ENCODE measurements around the gene RALBP1. TPM values are rescaled to one million over a fixed set of nuclear protein-coding genes. Genes with fewer than 3 reads are reported as not detected.

The RALBP1 gene
- total and polyA plus RNA-seq, 3 donors from 2014 or later: 23.6 to 59.8 (median 46.3) TPM

- Histone ChIP-seq H3K27me3 (no peaks in the 10 kb centered on the region), H3K36me3 (ENCODE audit: low read depth, missing control alignments) (no peaks in the 10 kb centered on the region), H3K27ac (no peak overlapping the region), H3K4me3 (no peak overlapping the region), H3K4me1 (no peaks in the 10 kb centered on the region), H3K9me3 (no peaks in the 10 kb centered on the region)
- DNase-seq: no peak
- intact Hi-C loops (cut with DNase I; ENCODE audit: low total_unique reads): no loop called here
- TF ChIP-seq POLR2A (IDR thresholded peaks at IDR 0.05) (no peak), CTCF (IDR thresholded peaks at IDR 0.05) (peak; percentile 53 to 75 (median 68))
- WGBS, 2 donors: 83% methylated on average over 4 of the region's 4 CpGs
Measured at GRCh38 chr18:9516437-9517064, 41.2 kb downstream of the RALBP1 start.

DNA sequence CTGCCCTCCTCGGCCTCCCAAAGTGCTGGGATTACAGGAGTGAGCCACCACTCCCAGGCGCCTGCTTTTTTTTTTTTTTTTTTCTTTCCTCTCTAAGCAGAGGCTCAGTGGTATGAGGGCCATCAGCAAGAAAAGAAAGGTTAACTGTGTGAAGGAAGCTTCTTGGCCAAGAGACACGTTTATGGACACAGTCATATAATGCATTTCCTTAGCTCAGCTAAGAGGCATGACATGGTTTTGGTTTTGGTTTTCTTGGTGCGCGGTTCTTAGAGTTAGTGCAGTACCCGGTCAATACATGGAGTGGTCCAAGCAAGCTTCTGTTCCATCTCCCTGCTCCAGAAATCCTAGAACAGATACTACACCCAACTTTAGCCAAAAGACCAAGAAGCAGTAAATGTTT is 42.6 kb downstream of the RALBP1 start:
- Histone ChIP-seq H3K36me3 (ENCODE audit: low read depth, missing control alignments) (no peaks in the 10 kb centered on the region), H3K27ac (no peak overlapping the region), H3K4me1 (no peaks in the 10 kb centered on the region), H3K27me3 (no peaks in the 10 kb centered on the region), H3K9me3 (no peaks in the 10 kb centered on the region), H3K4me3 (no peak overlapping the region)
- TF ChIP-seq CTCF (IDR thresholded peaks at IDR 0.05) (no peak), POLR2A (IDR thresholded peaks at IDR 0.05) (no peak)
- intact Hi-C loops (cut with DNase I; ENCODE audit: low total_unique reads): no loop called here
- no peak for DNase-seq
- WGBS, 2 donors: 76 to 87% methylated on average over 6 of the region's 6 CpGs

GRCh38 chr18:9519399-9519798 is 44.1 kb downstream of the RALBP1 start:
- intact Hi-C loops (cut with DNase I; ENCODE audit: low total_unique reads): no loop called here
- DNase-seq: no peak
- WGBS, 2 donors: 45 to 63% methylated on average over 1 of the region's 1 CpG
- Histone ChIP-seq H3K27ac (peak overlapping the region in 1 of 2 donors; percentile 42), H3K4me1 (no peaks in the 10 kb centered on the region), H3K27me3 (no peaks in the 10 kb centered on the region), H3K9me3 (no peaks in the 10 kb centered on the region), H3K36me3 (ENCODE audit: low read depth, missing control alignments) (no peaks in the 10 kb centered on the region), H3K4me3 (no peak overlapping the region)
- TF ChIP-seq POLR2A (IDR thresholded peaks at IDR 0.05) (no peak), CTCF (IDR thresholded peaks at IDR 0.05) (no peak)

- no peak for DNase-seq
- intact Hi-C loops (cut with DNase I; ENCODE audit: low total_unique reads): no loop called here
- 61 to 80% methylated on average over 3 of the region's 3 CpGs for WGBS, 2 donors
- no peaks in the 10 kb centered on the region for H3K36me3 ChIP-seq (ENCODE audit: low read depth, missing control alignments)
- H3K9me3 ChIP-seq: no peaks in the 10 kb centered on the region
- no peak overlapping the region for H3K4me3 ChIP-seq
- no peak for TF ChIP-seq POLR2A (IDR thresholded peaks at IDR 0.05)
- TF ChIP-seq CTCF (IDR thresholded peaks at IDR 0.05): no peak
- H3K27ac ChIP-seq: no peak overlapping the region
- H3K27me3 ChIP-seq: no peaks in the 10 kb centered on the region
- H3K4me1 ChIP-seq: no peaks in the 10 kb centered on the region
Measured at GRCh38 chr18:9520666-9521065, 45.4 kb downstream of the RALBP1 start.

GRCh38 chr18:9521770-9522169 is 46.5 kb downstream of the RALBP1 start:
- 88% methylated on average over 7 of the region's 7 CpGs for WGBS, 2 donors
- no peaks in the 10 kb centered on the region for H3K36me3 ChIP-seq (ENCODE audit: low read depth, missing control alignments)
- no peaks in the 10 kb centered on the region for H3K4me1 ChIP-seq
- TF ChIP-seq CTCF (IDR thresholded peaks at IDR 0.05) (no peak), POLR2A (IDR thresholded peaks at IDR 0.05) (no peak)
- intact Hi-C loops (cut with DNase I; ENCODE audit: low total_unique reads): no loop called here
- H3K4me3 ChIP-seq: no peak overlapping the region
- H3K9me3 ChIP-seq: no peaks in the 10 kb centered on the region
- DNase-seq: no peak
- no peaks in the 10 kb centered on the region for H3K27me3 ChIP-seq
- no peak overlapping the region for H3K27ac ChIP-seq

Data from testis (tissue), 3 donors.